Ovary (tissue), 3 donors: Measurements from ENCODE around the gene PPP1R14C.

Experiments
- CTCF ChIP-seq, 3 donors: fragments of 450-650 bp in 2 of 3; fragments of 200-600 bp in 1 of 3; IDR thresholded peaks; one replicate each; pipeline versions ENCODE4 v1.5.1 to v1.8.0; 2016 to 2022; ENCODE audit warnings: antibody characterized with exemption in 3 of 3, mild to moderate bottlenecking in 1 of 3
- POLR2A ChIP-seq: fragments of 450-650 bp; IDR thresholded peaks from one replicate; pipeline ENCODE4 v1.6.1; 2017; ENCODE audit warnings: antibody characterized with exemption, mild to moderate bottlenecking, moderate library complexity
- donor health status: DM: no; HTN: no; CAD: no.

- TF ChIP-seq CTCF (IDR thresholded peaks at IDR 0.05) (no peak), POLR2A (no peak)
These were observed 102.5 kb downstream of the PPP1R14C start for GRCh38 chr6:150245148-150245935.
